Measurements from ENCODE around the gene DENND4A. TPM values are rescaled to one million over a fixed set of nuclear protein-coding genes. Genes with fewer than 3 reads are reported as not detected.

Gene DENND4A
- polyA plus RNA-seq, 2 donors, result 2.6 to 3.2 TPM

- no peaks in the 10 kb centered on the region for H3K9me3 ChIP-seq (ENCODE audit: control insufficient read depth in 2 of 2, insufficient read depth in 1 of 2, low read depth in 1 of 2, low read length in 1 of 2)
- no peaks in the 10 kb centered on the region for H3K4me1 ChIP-seq (ENCODE audit: control insufficient read depth in 2 of 2, insufficient read depth in 2 of 2, low read length in 1 of 2)
- H3K36me3 ChIP-seq (ENCODE audit: control insufficient read depth in 2 of 2, insufficient read depth in 2 of 2, low read length in 1 of 2), result no peaks in the 10 kb centered on the region
- 79 to 80% methylated on average over 5 of the region's 5 CpGs for WGBS, 2 donors
- no peak overlapping the region for H3K27ac ChIP-seq (ENCODE audit: low read depth in 2 of 2, low read length in 1 of 2)
- no peak overlapping the region for H3K4me3 ChIP-seq (ENCODE audit: low read depth in 1 of 2, low read length in 2 of 2)
- H3K27me3 ChIP-seq (ENCODE audit: control insufficient read depth in 1 of 2, insufficient read depth in 2 of 2, low read length in 2 of 2), result no peaks in the 10 kb centered on the region
Measured at GRCh38 chr15:65762914-65763787, 28.9 kb downstream of the DENND4A start.

GRCh38 chr15:65762399-65762798 is 29.7 kb downstream of the DENND4A start:
- H3K4me3 ChIP-seq (ENCODE audit: low read depth in 1 of 2, low read length in 2 of 2), result no peak overlapping the region
- no peaks in the 10 kb centered on the region for H3K9me3 ChIP-seq (ENCODE audit: control insufficient read depth in 2 of 2, insufficient read depth in 1 of 2, low read depth in 1 of 2, low read length in 1 of 2)
- H3K36me3 ChIP-seq (ENCODE audit: control insufficient read depth in 2 of 2, insufficient read depth in 2 of 2, low read length in 1 of 2), result no peaks in the 10 kb centered on the region
- H3K27ac ChIP-seq (ENCODE audit: low read depth in 2 of 2, low read length in 1 of 2), result no peak overlapping the region
- H3K27me3 ChIP-seq (ENCODE audit: control insufficient read depth in 1 of 2, insufficient read depth in 2 of 2, low read length in 2 of 2), result no peaks in the 10 kb centered on the region
- 90 to 95% methylated on average over 3 of the region's 3 CpGs for WGBS, 2 donors
- H3K4me1 ChIP-seq (ENCODE audit: control insufficient read depth in 2 of 2, insufficient read depth in 2 of 2, low read length in 1 of 2), result no peaks in the 10 kb centered on the region

- Histone ChIP-seq H3K4me1 (ENCODE audit: control insufficient read depth in 2 of 2, insufficient read depth in 2 of 2, low read length in 1 of 2) (no peaks in the 10 kb centered on the region), H3K4me3 (ENCODE audit: low read depth in 1 of 2, low read length in 2 of 2) (no peak overlapping the region), H3K27ac (ENCODE audit: low read depth in 2 of 2, low read length in 1 of 2) (no peak overlapping the region), H3K9me3 (ENCODE audit: control insufficient read depth in 2 of 2, insufficient read depth in 1 of 2, low read depth in 1 of 2, low read length in 1 of 2) (no peaks in the 10 kb centered on the region), H3K27me3 (ENCODE audit: control insufficient read depth in 1 of 2, insufficient read depth in 2 of 2, low read length in 2 of 2) (no peaks in the 10 kb centered on the region), H3K36me3 (ENCODE audit: control insufficient read depth in 2 of 2, insufficient read depth in 2 of 2, low read length in 1 of 2) (no peaks in the 10 kb centered on the region)
- 76 to 89% methylated on average over 2 of the region's 2 CpGs for WGBS, 2 donors
Measured at GRCh38 chr15:65761210-65761926, 30.7 kb downstream of the DENND4A start.

GRCh38 chr15:65759441-65759840 is 32.7 kb downstream of the DENND4A start:
- Histone ChIP-seq H3K4me1 (ENCODE audit: control insufficient read depth in 2 of 2, insufficient read depth in 2 of 2, low read length in 1 of 2) (no peaks in the 10 kb centered on the region), H3K27ac (ENCODE audit: low read depth in 2 of 2, low read length in 1 of 2) (no peak overlapping the region), H3K36me3 (ENCODE audit: control insufficient read depth in 2 of 2, insufficient read depth in 2 of 2, low read length in 1 of 2) (no peaks in the 10 kb centered on the region), H3K9me3 (ENCODE audit: control insufficient read depth in 2 of 2, insufficient read depth in 1 of 2, low read depth in 1 of 2, low read length in 1 of 2) (no peaks in the 10 kb centered on the region), H3K27me3 (ENCODE audit: control insufficient read depth in 1 of 2, insufficient read depth in 2 of 2, low read length in 2 of 2) (no peaks in the 10 kb centered on the region), H3K4me3 (ENCODE audit: low read depth in 1 of 2, low read length in 2 of 2) (no peak overlapping the region)
- 90 to 93% methylated on average over 5 of the region's 5 CpGs for WGBS, 2 donors

GRCh38 chr15:65758242-65758641 is 33.9 kb downstream of the DENND4A start:
- Histone ChIP-seq H3K27ac (ENCODE audit: low read depth in 2 of 2, low read length in 1 of 2) (no peak overlapping the region), H3K4me1 (ENCODE audit: control insufficient read depth in 2 of 2, insufficient read depth in 2 of 2, low read length in 1 of 2) (no peaks in the 10 kb centered on the region), H3K36me3 (ENCODE audit: control insufficient read depth in 2 of 2, insufficient read depth in 2 of 2, low read length in 1 of 2) (no peaks in the 10 kb centered on the region), H3K27me3 (ENCODE audit: control insufficient read depth in 1 of 2, insufficient read depth in 2 of 2, low read length in 2 of 2) (no peaks in the 10 kb centered on the region), H3K4me3 (ENCODE audit: low read depth in 1 of 2, low read length in 2 of 2) (no peak overlapping the region), H3K9me3 (ENCODE audit: control insufficient read depth in 2 of 2, insufficient read depth in 1 of 2, low read depth in 1 of 2, low read length in 1 of 2) (no peaks in the 10 kb centered on the region)
- 96 to 98% methylated on average over 5 of the region's 5 CpGs for WGBS, 2 donors

GRCh38 chr15:65757256-65757655 is 34.8 kb downstream of the DENND4A start:
- no peak overlapping the region for H3K4me3 ChIP-seq (ENCODE audit: low read depth in 1 of 2, low read length in 2 of 2)
- no peaks in the 10 kb centered on the region for H3K4me1 ChIP-seq (ENCODE audit: control insufficient read depth in 2 of 2, insufficient read depth in 2 of 2, low read length in 1 of 2)
- H3K27me3 ChIP-seq (ENCODE audit: control insufficient read depth in 1 of 2, insufficient read depth in 2 of 2, low read length in 2 of 2), result no peaks in the 10 kb centered on the region
- 78 to 97% methylated on average over 2 of the region's 2 CpGs for WGBS, 2 donors
- no peaks in the 10 kb centered on the region for H3K9me3 ChIP-seq (ENCODE audit: control insufficient read depth in 2 of 2, insufficient read depth in 1 of 2, low read depth in 1 of 2, low read length in 1 of 2)
- no peaks in the 10 kb centered on the region for H3K36me3 ChIP-seq (ENCODE audit: control insufficient read depth in 2 of 2, insufficient read depth in 2 of 2, low read length in 1 of 2)
- H3K27ac ChIP-seq (ENCODE audit: low read depth in 2 of 2, low read length in 1 of 2), result no peak overlapping the region

- Histone ChIP-seq H3K27me3 (ENCODE audit: control insufficient read depth in 1 of 2, insufficient read depth in 2 of 2, low read length in 2 of 2) (no peaks in the 10 kb centered on the region), H3K4me1 (ENCODE audit: control insufficient read depth in 2 of 2, insufficient read depth in 2 of 2, low read length in 1 of 2) (no peaks in the 10 kb centered on the region), H3K27ac (ENCODE audit: low read depth in 2 of 2, low read length in 1 of 2) (no peak overlapping the region), H3K36me3 (ENCODE audit: control insufficient read depth in 2 of 2, insufficient read depth in 2 of 2, low read length in 1 of 2) (no peaks in the 10 kb centered on the region), H3K4me3 (ENCODE audit: low read depth in 1 of 2, low read length in 2 of 2) (no peak overlapping the region), H3K9me3 (ENCODE audit: control insufficient read depth in 2 of 2, insufficient read depth in 1 of 2, low read depth in 1 of 2, low read length in 1 of 2) (no peaks in the 10 kb centered on the region)
- WGBS, 2 donors, result 81 to 86% methylated on average over 7 of the region's 7 CpGs
Measured at GRCh38 chr15:65752151-65752700, 39.9 kb downstream of the DENND4A start.

GRCh38 chr15:65751431-65751830 is 40.7 kb downstream of the DENND4A start:
- Histone ChIP-seq H3K36me3 (ENCODE audit: control insufficient read depth in 2 of 2, insufficient read depth in 2 of 2, low read length in 1 of 2) (no peaks in the 10 kb centered on the region), H3K27me3 (ENCODE audit: control insufficient read depth in 1 of 2, insufficient read depth in 2 of 2, low read length in 2 of 2) (no peaks in the 10 kb centered on the region), H3K4me3 (ENCODE audit: low read depth in 1 of 2, low read length in 2 of 2) (no peak overlapping the region), H3K9me3 (ENCODE audit: control insufficient read depth in 2 of 2, insufficient read depth in 1 of 2, low read depth in 1 of 2, low read length in 1 of 2) (no peaks in the 10 kb centered on the region), H3K4me1 (ENCODE audit: control insufficient read depth in 2 of 2, insufficient read depth in 2 of 2, low read length in 1 of 2) (no peaks in the 10 kb centered on the region), H3K27ac (ENCODE audit: low read depth in 2 of 2, low read length in 1 of 2) (no peak overlapping the region)
- 75 to 88% methylated on average over 2 of the region's 2 CpGs for WGBS, 2 donors

- Histone ChIP-seq H3K4me1 (ENCODE audit: control insufficient read depth in 2 of 2, insufficient read depth in 2 of 2, low read length in 1 of 2) (no peaks in the 10 kb centered on the region), H3K27ac (ENCODE audit: low read depth in 2 of 2, low read length in 1 of 2) (no peak overlapping the region), H3K9me3 (ENCODE audit: control insufficient read depth in 2 of 2, insufficient read depth in 1 of 2, low read depth in 1 of 2, low read length in 1 of 2) (no peaks in the 10 kb centered on the region), H3K4me3 (ENCODE audit: low read depth in 1 of 2, low read length in 2 of 2) (no peak overlapping the region), H3K36me3 (ENCODE audit: control insufficient read depth in 2 of 2, insufficient read depth in 2 of 2, low read length in 1 of 2) (no peaks in the 10 kb centered on the region), H3K27me3 (ENCODE audit: control insufficient read depth in 1 of 2, insufficient read depth in 2 of 2, low read length in 2 of 2) (no peaks in the 10 kb centered on the region)
Measured at GRCh38 chr15:65747265-65747664, 44.8 kb downstream of the DENND4A start.
